ENCODE measurements around the gene CBX4.

The CBX4 gene

DNA sequence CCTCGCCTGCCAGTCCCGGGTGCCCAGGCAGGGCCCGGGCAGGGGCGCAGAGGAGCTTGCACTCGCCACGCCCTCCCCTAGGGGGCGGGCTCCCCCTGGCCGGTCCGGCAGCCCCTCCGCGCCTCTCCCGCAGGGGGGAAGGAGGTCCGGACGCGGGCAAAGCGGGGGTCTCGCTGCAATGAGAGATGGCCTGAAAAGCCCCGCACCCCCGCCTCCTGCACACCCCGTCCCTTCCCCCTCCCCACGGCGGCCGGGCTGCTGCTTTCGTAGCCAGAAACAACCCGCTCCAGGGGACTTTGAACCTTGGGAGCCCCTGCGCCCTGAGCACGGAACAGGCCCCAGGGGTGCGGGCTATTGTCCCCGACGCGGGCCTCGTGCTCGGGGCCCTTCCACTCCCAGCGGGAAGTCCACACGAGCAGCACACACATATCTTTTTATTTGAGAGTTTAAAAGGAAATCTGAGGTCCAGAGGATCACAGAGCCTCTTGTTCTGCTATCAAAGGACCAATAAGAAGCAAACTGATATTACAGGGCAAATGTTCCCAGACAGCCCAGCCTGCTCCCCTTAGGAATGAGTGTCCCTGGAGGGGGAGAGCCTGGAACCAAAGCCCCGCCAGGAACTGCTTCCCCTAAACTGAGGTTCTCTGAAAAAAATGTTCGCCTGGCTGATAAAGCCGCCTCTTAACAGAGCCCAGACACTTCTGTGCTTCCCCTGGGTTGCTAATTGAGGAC, 5.8 kb upstream of the CBX4 start:
- no peak for TF ChIP-seq FOXP2 (optimal IDR thresholded peaks at IDR 0.05; ENCODE audit: borderline replicate concordance, extremely low read depth, extremely low read length, insufficient read depth)
- TF ChIP-seq POLR2AphosphoS5 (IDR thresholded peaks at IDR 0.05; ENCODE audit: low read depth, low read length), result no peak

GRCh38 chr17:79843816-79844800, 4.9 kb upstream of the CBX4 start:
- TF ChIP-seq SIN3A (IDR thresholded peaks at IDR 0.05; ENCODE audit: borderline replicate concordance, insufficient read depth, low read length) (no peak), POLR2AphosphoS5 (IDR thresholded peaks at IDR 0.05; ENCODE audit: low read depth, low read length) (no peak), TAF1 (IDR thresholded peaks at IDR 0.05; ENCODE audit: borderline replicate concordance, insufficient read depth, low read length) (no peak), REST (IDR thresholded peaks at IDR 0.05; ENCODE audit: insufficient read depth in 1 of 2, low read depth in 2 of 2, low read length in 2 of 2) (no peak), FOXP2 (optimal IDR thresholded peaks at IDR 0.05; ENCODE audit: borderline replicate concordance, extremely low read depth, extremely low read length, insufficient read depth) (peak; percentile 79)

- no peak for TF ChIP-seq FOXP2 (optimal IDR thresholded peaks at IDR 0.05; ENCODE audit: borderline replicate concordance, extremely low read depth, extremely low read length, insufficient read depth)
- no peak for TF ChIP-seq POLR2AphosphoS5 (IDR thresholded peaks at IDR 0.05; ENCODE audit: low read depth, low read length)
- TF ChIP-seq TAF1 (IDR thresholded peaks at IDR 0.05; ENCODE audit: borderline replicate concordance, insufficient read depth, low read length), result no peak
Measured at GRCh38 chr17:79843474-79843815, 4.2 kb upstream of the CBX4 start.

DNA sequence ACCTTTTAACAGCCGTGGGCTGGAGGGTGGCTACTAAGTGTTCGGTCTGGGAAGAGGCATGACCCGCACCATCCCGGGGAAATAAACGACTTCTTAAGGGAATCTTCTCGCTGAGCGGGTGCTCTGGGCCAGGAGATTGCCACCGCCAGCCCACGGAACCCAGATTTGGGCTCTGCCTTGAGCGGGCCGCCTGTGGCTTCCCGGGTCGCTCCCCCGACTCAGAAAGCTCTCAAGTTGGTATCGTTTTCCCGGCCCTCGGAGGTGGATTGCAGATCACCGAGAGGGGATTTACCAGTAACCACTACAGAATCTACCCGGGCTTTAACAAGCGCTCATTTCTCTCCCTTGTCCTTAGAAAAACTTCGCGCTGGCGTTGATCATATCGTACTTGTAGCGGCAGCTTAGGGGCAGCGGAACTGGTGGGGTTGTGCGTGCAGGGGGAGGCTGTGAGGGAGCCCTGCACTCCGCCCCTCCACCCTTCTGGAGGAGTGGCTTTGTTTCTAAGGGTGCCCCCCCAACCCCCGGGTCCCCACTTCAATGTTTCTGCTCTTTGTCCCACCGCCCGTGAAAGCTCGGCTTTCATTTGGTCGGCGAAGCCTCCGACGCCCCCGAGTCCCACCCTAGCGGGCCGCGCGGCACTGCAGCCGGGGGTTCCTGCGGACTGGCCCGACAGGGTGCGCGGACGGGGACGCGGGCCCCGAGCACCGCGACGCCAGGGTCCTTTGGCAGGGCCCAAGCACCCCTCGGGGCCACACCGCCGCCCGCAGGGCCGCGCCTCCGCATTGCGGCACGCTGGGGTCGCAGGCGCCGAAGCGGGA, 3.6 kb upstream of the CBX4 start:
- TF ChIP-seq SIN3A (IDR thresholded peaks at IDR 0.05; ENCODE audit: borderline replicate concordance, insufficient read depth, low read length) (no peak), REST (IDR thresholded peaks at IDR 0.05; ENCODE audit: insufficient read depth in 1 of 2, low read depth in 2 of 2, low read length in 2 of 2) (no peak), POLR2AphosphoS5 (IDR thresholded peaks at IDR 0.05; ENCODE audit: low read depth, low read length) (no peak), FOXP2 (optimal IDR thresholded peaks at IDR 0.05; ENCODE audit: borderline replicate concordance, extremely low read depth, extremely low read length, insufficient read depth) (no peak), TAF1 (IDR thresholded peaks at IDR 0.05; ENCODE audit: borderline replicate concordance, insufficient read depth, low read length) (no peak)

GRCh38 chr17:79842136-79842655, 3.0 kb upstream of the CBX4 start:
- TF ChIP-seq TAF1 (IDR thresholded peaks at IDR 0.05; ENCODE audit: borderline replicate concordance, insufficient read depth, low read length) (no peak), REST (IDR thresholded peaks at IDR 0.05; ENCODE audit: insufficient read depth in 1 of 2, low read depth in 2 of 2, low read length in 2 of 2) (no peak), POLR2AphosphoS5 (IDR thresholded peaks at IDR 0.05; ENCODE audit: low read depth, low read length) (no peak), FOXP2 (optimal IDR thresholded peaks at IDR 0.05; ENCODE audit: borderline replicate concordance, extremely low read depth, extremely low read length, insufficient read depth) (no peak), SIN3A (IDR thresholded peaks at IDR 0.05; ENCODE audit: borderline replicate concordance, insufficient read depth, low read length) (no peak)
